Gastroesophageal sphincter (tissue), 3 donors: ENCODE results near the gene LMF2.

Experiments
- EP300 ChIP-seq: sonication (generic); formaldehyde crosslinking; IDR thresholded peaks from one replicate; pipeline ENCODE4 v1.6.1; 2017; ENCODE audit warnings: antibody characterized with exemption, mild to moderate bottlenecking
- POLR2A ChIP-seq, 2 donors: fragments of 450-650 bp; IDR thresholded peaks; one replicate each; pipeline ENCODE4 v1.6.1; 2017; ENCODE audit warnings: antibody characterized with exemption in 2 of 2, mild to moderate bottlenecking in 2 of 2, moderate library complexity in 1 of 2
- TF ChIP-seq, protein P1 (sequence below), 4 experiments: fragments of 200-600 bp in 2 of 4; fragments of 450-650 bp in 2 of 4; sonication (generic) in 1 of 4; IDR thresholded peaks; one replicate each; pipeline ENCODE4 v1.5.1; 2017 to 2019; ENCODE audit warnings: antibody characterized with exemption in 4 of 4, mild to moderate bottlenecking in 2 of 4, moderate library complexity in 2 of 4

GRCh38 chr22:50508897-50509296, 1.4 kb upstream of the LMF2 start:
- TF ChIP-seq, protein P1, sequence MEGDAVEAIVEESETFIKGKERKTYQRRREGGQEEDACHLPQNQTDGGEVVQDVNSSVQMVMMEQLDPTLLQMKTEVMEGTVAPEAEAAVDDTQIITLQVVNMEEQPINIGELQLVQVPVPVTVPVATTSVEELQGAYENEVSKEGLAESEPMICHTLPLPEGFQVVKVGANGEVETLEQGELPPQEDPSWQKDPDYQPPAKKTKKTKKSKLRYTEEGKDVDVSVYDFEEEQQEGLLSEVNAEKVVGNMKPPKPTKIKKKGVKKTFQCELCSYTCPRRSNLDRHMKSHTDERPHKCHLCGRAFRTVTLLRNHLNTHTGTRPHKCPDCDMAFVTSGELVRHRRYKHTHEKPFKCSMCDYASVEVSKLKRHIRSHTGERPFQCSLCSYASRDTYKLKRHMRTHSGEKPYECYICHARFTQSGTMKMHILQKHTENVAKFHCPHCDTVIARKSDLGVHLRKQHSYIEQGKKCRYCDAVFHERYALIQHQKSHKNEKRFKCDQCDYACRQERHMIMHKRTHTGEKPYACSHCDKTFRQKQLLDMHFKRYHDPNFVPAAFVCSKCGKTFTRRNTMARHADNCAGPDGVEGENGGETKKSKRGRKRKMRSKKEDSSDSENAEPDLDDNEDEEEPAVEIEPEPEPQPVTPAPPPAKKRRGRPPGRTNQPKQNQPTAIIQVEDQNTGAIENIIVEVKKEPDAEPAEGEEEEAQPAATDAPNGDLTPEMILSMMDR (IDR thresholded peaks at IDR 0.05): no peak
- TF ChIP-seq POLR2A (IDR thresholded peaks at IDR 0.05): no peak
- no peak for TF ChIP-seq EP300
